HepG2 (cell line): ENCODE data around the gene NT5DC4. TPM values are rescaled to one million over a fixed set of nuclear protein-coding genes. Genes with fewer than 3 reads are reported as not detected.
A peak's percentile ranks its signal among the peaks of the same experiment; 100 is the strongest.

ENCODE experiments used
- ARNTL ChIP-seq: sonication (generic); formaldehyde crosslinking; IDR thresholded peaks from 2 replicates; pipeline ENCODE4 v1.4.0; 2020; ENCODE audit warnings: mild to moderate bottlenecking, missing genetic modification reagents
- BCL6 ChIP-seq: IDR thresholded peaks from 2 replicates; pipeline ENCODE4 v1.6.1; 2016; ENCODE audit warnings: missing genetic modification reagents, missing compliant biosample characterization
- BHLHE40 ChIP-seq: IDR thresholded peaks from 2 replicates; pipeline ENCODE4 v1.6.1; 2011; ENCODE audit warnings: low read length, improper control_type of control experiment
- BRF2 ChIP-seq: sonication (generic); formaldehyde crosslinking; IDR thresholded peaks from 2 replicates; pipeline ENCODE4 v1.8.1; 2022; ENCODE audit warnings: mild to moderate bottlenecking, missing genetic modification reagents
- CBFB ChIP-seq: sonication (generic); formaldehyde crosslinking; IDR thresholded peaks from 2 replicates; pipeline ENCODE4 v1.4.0; 2020; ENCODE audit warnings: missing genetic modification reagents
- EP300 ChIP-seq, 3 experiments: sonication (generic) in 1 of 3; formaldehyde crosslinking in 1 of 3; IDR thresholded peaks; 2 replicates each; pipeline versions ENCODE4 v1.5.1 to v1.6.1; 2011 to 2020; ENCODE audit warnings: low read depth in 2 of 3, low read length in 2 of 3, borderline replicate concordance in 1 of 3, improper control_type of control experiment in 1 of 3, mild to moderate bottlenecking in 1 of 3, missing genetic modification reagents in 1 of 3, moderate library complexity in 1 of 3
- FOSL1 ChIP-seq: sonication (generic); formaldehyde crosslinking; IDR thresholded peaks from 2 replicates; pipeline ENCODE4 v1.9.0; 2021; ENCODE audit warnings: missing genetic modification reagents, borderline replicate concordance
- JUN ChIP-seq: sonication (generic); formaldehyde crosslinking; IDR thresholded peaks from 2 replicates; pipeline ENCODE4 v1.4.0; 2020; ENCODE audit warnings: mild to moderate bottlenecking, missing genetic modification reagents
- LCORL ChIP-seq, 2 experiments: fragments of 450-650 bp in 1 of 2; sonication (generic) in 1 of 2; formaldehyde crosslinking in 1 of 2; IDR thresholded peaks; 2 replicates each; pipeline versions ENCODE4 v1.5.0 to v1.6.1; 2017 to 2020; ENCODE audit warnings: antibody characterized with exemption in 1 of 2, missing genetic modification reagents in 1 of 2
- MEF2D ChIP-seq: sonication (generic); formaldehyde crosslinking; IDR thresholded peaks from 2 replicates; pipeline ENCODE4 v1.5.1; 2020; ENCODE audit warnings: mild to moderate bottlenecking, missing genetic modification reagents
- PLRG1 ChIP-seq: fragments of 450-650 bp; conservative IDR thresholded peaks from 2 replicates; pipeline ENCODE4 v1.6.1; 2016
- RXRA ChIP-seq: sonication (generic); formaldehyde crosslinking; IDR thresholded peaks from 2 replicates; pipeline ENCODE4 v1.5.1; 2020; ENCODE audit warnings: missing genetic modification reagents
- SKI ChIP-seq: fragments of 450-650 bp; IDR thresholded peaks from one replicate; pipeline ENCODE4 v1.6.1; 2018; ENCODE audit warnings: mild to moderate bottlenecking; ENCODE audit not compliant: partially characterized antibody
- TAF1 ChIP-seq: sonication (generic); formaldehyde crosslinking; IDR thresholded peaks from 2 replicates; pipeline ENCODE4 v1.4.0; 2020; ENCODE audit warnings: missing genetic modification reagents
- ZBTB7A ChIP-seq: sonication (generic); formaldehyde crosslinking; IDR thresholded peaks from 2 replicates; pipeline ENCODE4 v1.8.0; 2022; ENCODE audit warnings: mild to moderate bottlenecking, missing genetic modification reagents
- ZC3H4 ChIP-seq: sonication (generic); formaldehyde crosslinking; IDR thresholded peaks from 2 replicates; pipeline ENCODE4 v1.4.0; 2020; ENCODE audit warnings: missing genetic modification reagents, borderline replicate concordance
- ZNF264 ChIP-seq: sonication (generic); formaldehyde crosslinking; IDR thresholded peaks from 2 replicates; pipeline ENCODE4 v1.4.0; 2020; ENCODE audit warnings: missing genetic modification reagents
- ZNF616 ChIP-seq: sonication (generic); formaldehyde crosslinking; IDR thresholded peaks from 2 replicates; pipeline ENCODE4 v1.5.0; 2020; ENCODE audit warnings: low read depth, mild to moderate bottlenecking, missing genetic modification reagents
- ZSCAN21 ChIP-seq: sonication (generic); formaldehyde crosslinking; IDR thresholded peaks from 2 replicates; pipeline ENCODE4 v1.8.0; 2022; ENCODE audit warnings: mild to moderate bottlenecking, missing genetic modification reagents, moderate library complexity, borderline replicate concordance
- ZSCAN29 ChIP-seq: sonication (generic); formaldehyde crosslinking; conservative IDR thresholded peaks from 2 replicates; pipeline ENCODE4 v1.4.0; 2020; ENCODE audit warnings: mild to moderate bottlenecking, missing genetic modification reagents
- polyA plus RNA-seq, 8 experiments: library from polyadenylated mRNA; depleted of rRNA in 3 of 8; stranded (reverse) in 7 of 8; unstranded in 1 of 8; fragments of >200 nt; fragmentation: Illumina TruSeq in 4 of 8; extraction: Trizol in 4 of 8; gene quantifications; 2 replicates each; pipeline versions ENCODE4 v1.2.1 to v1.2.3, GENCODE V29; 2011 to 2016; ENCODE audit warnings: low read depth in 4 of 8, missing spikeins in 1 of 8, mixed read lengths in 1 of 8; ENCODE audit not compliant: insufficient read depth in 1 of 8
- total RNA-seq, 5 experiments: library from RNA; depleted of rRNA; stranded (reverse); fragments of >200 nt; fragmentation: Illumina TruSeq; extraction: Trizol; gene quantifications; 2 replicates each; pipeline ENCODE4 v1.2.3, GENCODE V29; 2016; ENCODE audit warnings: low read depth in 1 of 5
- TF ChIP-seq, protein P1 (sequence below), 2 experiments: sonication (generic) in 1 of 2; formaldehyde crosslinking in 1 of 2; IDR thresholded peaks; 2 replicates each; pipeline versions ENCODE4 v1.5.1 to v1.6.1; 2011 to 2020; ENCODE audit warnings: borderline replicate concordance in 1 of 2, low read depth in 1 of 2, low read length in 1 of 2, mild to moderate bottlenecking in 1 of 2, missing genetic modification reagents in 1 of 2, moderate library complexity in 1 of 2
- TF ChIP-seq, protein P2 (sequence below): sonication (generic); formaldehyde crosslinking; IDR thresholded peaks from 2 replicates; pipeline ENCODE4 v1.4.0; 2020; ENCODE audit warnings: missing genetic modification reagents, mild to moderate bottlenecking, borderline replicate concordance

Gene NT5DC4
- total and polyA plus RNA-seq, 2 of the 13 experiments (the other 11 are each of a cell fraction or from before 2014, with no cell fraction given), result 0.04 to 4.2 TPM

DNA sequence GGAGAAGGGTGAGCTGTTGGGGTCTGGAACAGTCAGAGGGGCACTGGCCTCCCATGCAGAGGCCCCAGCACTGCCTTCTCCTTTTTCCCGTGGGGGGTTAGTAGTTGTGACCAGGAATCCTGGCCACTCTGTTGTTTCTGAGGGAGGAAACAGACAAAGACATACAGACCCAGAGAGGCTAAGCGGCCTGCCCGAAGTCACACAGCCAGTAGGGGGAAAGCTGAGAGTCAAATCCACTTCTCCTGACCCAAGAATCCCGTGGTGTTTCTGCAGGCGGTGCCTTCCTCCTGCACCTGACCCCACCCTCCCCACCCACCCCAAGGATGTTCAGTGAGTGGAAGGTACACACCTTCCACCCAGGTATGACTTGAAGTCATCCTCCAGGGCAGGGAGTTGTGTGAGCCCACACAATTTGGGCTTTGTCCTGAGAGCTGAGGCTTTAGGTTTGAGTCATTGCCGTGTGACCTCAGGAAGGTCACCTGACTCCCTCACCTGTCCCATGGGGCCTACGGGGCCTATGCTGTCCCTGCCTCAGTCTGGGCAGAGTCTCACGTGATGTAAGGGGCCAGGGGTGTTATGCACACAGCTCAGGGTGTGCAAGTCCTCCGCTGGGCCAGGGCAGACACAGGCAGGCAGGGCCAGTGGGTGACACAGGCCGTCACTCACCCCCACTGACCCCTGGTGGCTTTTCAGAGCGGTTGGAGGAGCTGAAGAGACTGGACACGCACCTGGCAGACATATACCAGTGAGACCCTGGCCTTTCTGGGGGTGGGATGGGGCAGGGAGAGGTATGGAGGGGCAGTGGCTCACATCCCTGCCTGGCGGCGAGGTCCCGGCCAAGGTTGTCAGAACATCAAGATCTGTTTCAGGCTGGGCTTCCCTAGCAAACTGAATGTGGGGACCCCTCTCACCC lies 5.0 kb downstream of the NT5DC4 start (continued):
- no peak for TF ChIP-seq BRF2 (CRISPR knock-in tag)
- TF ChIP-seq ZNF616, result no peak
- no peak for TF ChIP-seq ZNF264 (CRISPR knock-in tag)
- TF ChIP-seq, protein P1, sequence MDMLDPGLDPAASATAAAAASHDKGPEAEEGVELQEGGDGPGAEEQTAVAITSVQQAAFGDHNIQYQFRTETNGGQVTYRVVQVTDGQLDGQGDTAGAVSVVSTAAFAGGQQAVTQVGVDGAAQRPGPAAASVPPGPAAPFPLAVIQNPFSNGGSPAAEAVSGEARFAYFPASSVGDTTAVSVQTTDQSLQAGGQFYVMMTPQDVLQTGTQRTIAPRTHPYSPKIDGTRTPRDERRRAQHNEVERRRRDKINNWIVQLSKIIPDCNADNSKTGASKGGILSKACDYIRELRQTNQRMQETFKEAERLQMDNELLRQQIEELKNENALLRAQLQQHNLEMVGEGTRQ (IDR thresholded peaks at IDR 0.05; ENCODE audit: low read depth, low read length), result peak; percentile 92
- TF ChIP-seq, protein P1 (CRISPR knock-in tag; IDR thresholded peaks at IDR 0.05; ENCODE audit: borderline replicate concordance), result peak; percentile 48; the same call in 1 of the 2 replicates
- no peak for TF ChIP-seq PLRG1
- TF ChIP-seq, protein P2, sequence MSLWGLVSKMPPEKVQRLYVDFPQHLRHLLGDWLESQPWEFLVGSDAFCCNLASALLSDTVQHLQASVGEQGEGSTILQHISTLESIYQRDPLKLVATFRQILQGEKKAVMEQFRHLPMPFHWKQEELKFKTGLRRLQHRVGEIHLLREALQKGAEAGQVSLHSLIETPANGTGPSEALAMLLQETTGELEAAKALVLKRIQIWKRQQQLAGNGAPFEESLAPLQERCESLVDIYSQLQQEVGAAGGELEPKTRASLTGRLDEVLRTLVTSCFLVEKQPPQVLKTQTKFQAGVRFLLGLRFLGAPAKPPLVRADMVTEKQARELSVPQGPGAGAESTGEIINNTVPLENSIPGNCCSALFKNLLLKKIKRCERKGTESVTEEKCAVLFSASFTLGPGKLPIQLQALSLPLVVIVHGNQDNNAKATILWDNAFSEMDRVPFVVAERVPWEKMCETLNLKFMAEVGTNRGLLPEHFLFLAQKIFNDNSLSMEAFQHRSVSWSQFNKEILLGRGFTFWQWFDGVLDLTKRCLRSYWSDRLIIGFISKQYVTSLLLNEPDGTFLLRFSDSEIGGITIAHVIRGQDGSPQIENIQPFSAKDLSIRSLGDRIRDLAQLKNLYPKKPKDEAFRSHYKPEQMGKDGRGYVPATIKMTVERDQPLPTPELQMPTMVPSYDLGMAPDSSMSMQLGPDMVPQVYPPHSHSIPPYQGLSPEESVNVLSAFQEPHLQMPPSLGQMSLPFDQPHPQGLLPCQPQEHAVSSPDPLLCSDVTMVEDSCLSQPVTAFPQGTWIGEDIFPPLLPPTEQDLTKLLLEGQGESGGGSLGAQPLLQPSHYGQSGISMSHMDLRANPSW (CRISPR knock-in tag), result no peak
- TF ChIP-seq RXRA (CRISPR knock-in tag), result peak; percentile 88
- peak; percentile 19 for TF ChIP-seq SKI
- TF ChIP-seq BHLHE40, result peak; percentile 98
- TF ChIP-seq MEF2D (CRISPR knock-in tag), result no peak
- TF ChIP-seq ARNTL (CRISPR knock-in tag), result peak; percentile 16
- peak; percentile 40; the same call in 1 of the 2 replicates for TF ChIP-seq TAF1
- TF ChIP-seq ZBTB7A (CRISPR knock-in tag), result peak; percentile 47; the same call in 1 of the 2 replicates
- TF ChIP-seq CBFB, result peak; percentile 55; the same call in 1 of the 2 replicates
- TF ChIP-seq EP300 (IDR thresholded peaks at IDR 0.05; ENCODE audit: low read depth in 2 of 2, low read length in 2 of 2), result peak in 1 of 2 experiments; percentile 32; a peak in 1 of 4 replicates
- peak; percentile 68; the same call in 1 of the 2 replicates for TF ChIP-seq EP300 (CRISPR knock-in tag; IDR thresholded peaks at IDR 0.05; ENCODE audit: borderline replicate concordance)
- no peak for TF ChIP-seq LCORL (IDR thresholded peaks at IDR 0.05)
- peak; percentile 32; the same call in 1 of the 2 replicates for TF ChIP-seq LCORL (CRISPR knock-in tag; IDR thresholded peaks at IDR 0.05)
- TF ChIP-seq BCL6 (CRISPR knock-in tag), result peak; percentile 31; the same call in 1 of the 2 replicates
- TF ChIP-seq ZSCAN21, result no peak
- 0 out of 2 replicates have a peak, but pooled peaks have one; percentile 6 for TF ChIP-seq ZSCAN29 (CRISPR knock-in tag)
- peak; percentile 9; the same call in 1 of the 2 replicates for TF ChIP-seq JUN (CRISPR knock-in tag)
- 0 out of 2 replicates have a peak, but pooled peaks have one; percentile 28 for TF ChIP-seq ZC3H4 (CRISPR knock-in tag)
- TF ChIP-seq FOSL1 (CRISPR knock-in tag), result no peak
